Left renal cortex interstitium (tissue), 4 donors: Measurements from ENCODE around the gene BTBD9. TPM values are rescaled to one million over a fixed set of nuclear protein-coding genes. Genes with fewer than 3 reads are reported as not detected.

Source experiments
- DNase-seq, 4 donors: peaks; one replicate each; pipeline ENCODE4 v3.0.0-alpha.2; 2013; ENCODE audit warnings: low read depth in 4 of 4, low spot score in 2 of 4, missing footprints in 1 of 4
- polyA plus RNA-seq, 4 donors: library from polyadenylated mRNA; unstranded; fragments of 120-200 nt; gene quantifications; one replicate each; pipeline ENCODE4 v1.2.1, GENCODE V29; 2013; ENCODE audit not compliant: insufficient read length in 4 of 4

The BTBD9 gene
- polyA plus RNA-seq, 4 donors = 12.1 to 15.7 (median 12.9) TPM

- DNase-seq = no peak
Measured at GRCh38 chr6:38188677-38189335, 450.9 kb downstream of the BTBD9 start.

- DNase-seq = no peak
Measured at GRCh38 chr6:38187811-38188590, 451.7 kb downstream of the BTBD9 start.

GRCh38 chr6:38187325-38187724 lies 452.4 kb downstream of the BTBD9 start:
- no peak for DNase-seq

- no peak for DNase-seq
Measured at GRCh38 chr6:38185752-38186151, 454.0 kb downstream of the BTBD9 start.

GRCh38 chr6:38185244-38185643 lies 454.5 kb downstream of the BTBD9 start:
- no peak for DNase-seq

- no peak for DNase-seq
Measured at GRCh38 chr6:38184585-38185080, 455.1 kb downstream of the BTBD9 start.

- no peak for DNase-seq
Measured at GRCh38 chr6:38183856-38184584, 455.7 kb downstream of the BTBD9 start.

GRCh38 chr6:38182426-38182825 lies 457.3 kb downstream of the BTBD9 start:
- DNase-seq = no peak

GRCh38 chr6:38180586-38180985 lies 459.1 kb downstream of the BTBD9 start:
- no peak for DNase-seq

GRCh38 chr6:38179794-38180430 lies 459.8 kb downstream of the BTBD9 start:
- no peak for DNase-seq

GRCh38 chr6:38179300-38179699 lies 460.4 kb downstream of the BTBD9 start:
- DNase-seq = no peak

- DNase-seq = no peak
Measured at GRCh38 chr6:38178584-38178886, 461.2 kb downstream of the BTBD9 start.

- DNase-seq = no peak
Measured at GRCh38 chr6:38177882-38178583, 461.7 kb downstream of the BTBD9 start.

GRCh38 chr6:38176797-38177751 lies 462.7 kb downstream of the BTBD9 start:
- no peak for DNase-seq

- no peak for DNase-seq
Measured at GRCh38 chr6:38175786-38176185, 463.9 kb downstream of the BTBD9 start.

GRCh38 chr6:38174806-38175495 lies 464.8 kb downstream of the BTBD9 start:
- DNase-seq = no peak

GRCh38 chr6:38174315-38174714 lies 465.4 kb downstream of the BTBD9 start:
- DNase-seq = no peak

- DNase-seq = no peak
Measured at GRCh38 chr6:38173909-38174308, 465.8 kb downstream of the BTBD9 start.
